HG03378 (cell line): ENCODE data around the gene ZNF385D.
"Not testable (repeated sequence)": the region's sequence is repeated elsewhere in the genome, so short reads cannot be mapped to it uniquely, and the experiment has no call there.

ENCODE experiments used
- ATAC-seq: cut with Tn5 transposase; IDR thresholded peaks from one replicate; pipeline ENCODE4 v1.9.1; 2021; ENCODE audit warnings: mild to moderate bottlenecking, moderate library complexity; ENCODE audit not compliant: unreplicated experiment

Gene ZNF385D

GRCh38 chr3:21524133-21524532, 226.9 kb downstream of the ZNF385D start:
- ATAC-seq = no peak

- no peak for ATAC-seq
These were observed 230.7 kb downstream of the ZNF385D start for GRCh38 chr3:21520106-21520963.

DNA sequence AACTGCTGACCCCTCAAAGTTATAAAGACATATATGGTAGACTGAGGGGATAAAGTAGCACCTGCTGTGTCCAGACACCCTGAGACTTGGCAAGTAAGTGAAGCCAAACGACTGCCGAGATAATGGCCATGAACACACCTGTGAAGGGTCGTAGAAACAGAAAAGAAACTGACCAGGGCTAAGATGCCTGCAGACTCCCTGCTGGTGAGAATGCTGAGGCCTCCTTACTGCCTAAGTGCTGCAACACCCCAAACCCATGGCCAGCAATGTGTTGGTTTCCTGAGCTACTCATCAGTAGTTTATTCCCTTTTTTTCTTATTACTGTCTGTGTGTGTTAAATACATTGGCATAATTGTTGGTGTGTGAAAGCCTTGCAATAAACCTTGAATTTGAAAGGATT, 233.8 kb downstream of the ZNF385D start:
- no peak for ATAC-seq

- ATAC-seq = no peak
These were observed 235.6 kb downstream of the ZNF385D start for GRCh38 chr3:21515417-21515816.

DNA sequence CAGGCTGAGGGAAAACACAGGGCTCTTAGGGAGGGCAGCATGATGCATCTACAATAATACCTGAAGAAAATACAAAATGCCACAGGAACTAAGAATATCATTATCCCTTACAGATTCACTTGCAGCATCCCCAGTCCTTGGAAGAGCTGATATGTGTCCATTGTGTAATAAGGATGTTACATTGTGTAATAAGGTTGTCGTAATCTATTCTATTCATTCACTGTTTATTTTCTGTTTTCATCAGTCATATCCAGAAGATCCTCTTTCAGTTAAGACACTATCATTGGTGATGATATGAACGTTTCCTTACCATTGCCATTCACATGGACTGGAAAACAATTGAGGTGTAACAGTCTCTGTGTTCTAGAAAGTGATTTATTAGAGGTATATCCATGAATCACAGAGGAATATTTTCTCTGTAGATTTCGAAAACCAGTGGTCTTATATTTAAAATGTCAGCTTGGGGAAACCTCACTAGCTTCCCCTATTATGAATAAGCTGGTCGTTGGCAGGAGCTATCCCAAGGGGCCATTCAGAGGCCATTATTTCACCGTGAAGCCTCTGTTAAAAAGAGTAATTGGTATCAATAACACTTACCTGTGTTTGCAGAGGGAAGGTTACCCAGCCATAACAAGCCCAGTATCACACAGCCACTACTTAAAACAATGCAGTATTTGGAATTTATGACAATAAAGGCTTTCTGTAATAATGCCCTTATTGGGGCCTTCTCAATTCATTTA, 241.1 kb downstream of the ZNF385D start:
- no peak for ATAC-seq

GRCh38 chr3:21508246-21508645, 242.8 kb downstream of the ZNF385D start:
- ATAC-seq = no peak

GRCh38 chr3:21505711-21506460, 245.1 kb downstream of the ZNF385D start:
- no peak for ATAC-seq

GRCh38 chr3:21502656-21503055, 248.4 kb downstream of the ZNF385D start:
- ATAC-seq = no peak

- no peak for ATAC-seq
These were observed 250.2 kb downstream of the ZNF385D start for GRCh38 chr3:21500834-21501233.

DNA sequence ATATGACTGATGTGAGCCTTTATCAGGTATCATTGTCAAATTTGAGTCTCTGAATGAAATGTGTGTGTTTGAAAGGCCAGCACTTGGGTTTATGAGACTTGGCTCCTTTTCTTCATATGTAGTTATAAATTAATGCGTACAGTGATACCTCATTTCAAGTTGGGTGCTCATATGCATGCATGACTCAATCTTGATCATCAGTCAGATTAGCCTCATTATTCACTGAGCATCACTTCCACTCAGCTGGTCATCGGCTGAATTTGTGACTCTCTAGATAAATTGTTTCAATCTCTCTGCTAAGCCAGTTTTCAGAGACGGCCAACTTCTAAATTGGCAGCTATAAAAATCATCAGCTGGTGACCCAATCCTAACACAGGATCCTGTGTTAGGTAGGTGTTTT, 260.3 kb downstream of the ZNF385D start:
- ATAC-seq = not testable (repeated sequence)

DNA sequence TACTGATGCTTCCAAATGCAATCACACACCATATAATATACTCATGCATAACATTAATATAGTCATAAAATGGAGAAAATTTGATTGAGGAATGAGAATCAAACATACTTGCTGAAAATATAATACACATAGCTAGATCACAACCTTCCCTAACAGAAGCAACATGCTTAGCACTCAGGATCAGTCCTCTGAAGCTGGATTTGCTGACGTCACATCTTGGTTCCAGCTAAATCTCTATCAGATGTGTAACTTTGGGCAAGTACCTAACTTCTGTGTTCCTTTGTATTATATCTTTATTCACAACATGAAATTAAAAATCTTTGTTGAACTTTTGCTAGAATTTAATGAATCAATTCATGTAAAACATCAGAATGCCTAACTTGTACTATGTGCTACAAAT, 263.5 kb downstream of the ZNF385D start:
- no peak for ATAC-seq

DNA sequence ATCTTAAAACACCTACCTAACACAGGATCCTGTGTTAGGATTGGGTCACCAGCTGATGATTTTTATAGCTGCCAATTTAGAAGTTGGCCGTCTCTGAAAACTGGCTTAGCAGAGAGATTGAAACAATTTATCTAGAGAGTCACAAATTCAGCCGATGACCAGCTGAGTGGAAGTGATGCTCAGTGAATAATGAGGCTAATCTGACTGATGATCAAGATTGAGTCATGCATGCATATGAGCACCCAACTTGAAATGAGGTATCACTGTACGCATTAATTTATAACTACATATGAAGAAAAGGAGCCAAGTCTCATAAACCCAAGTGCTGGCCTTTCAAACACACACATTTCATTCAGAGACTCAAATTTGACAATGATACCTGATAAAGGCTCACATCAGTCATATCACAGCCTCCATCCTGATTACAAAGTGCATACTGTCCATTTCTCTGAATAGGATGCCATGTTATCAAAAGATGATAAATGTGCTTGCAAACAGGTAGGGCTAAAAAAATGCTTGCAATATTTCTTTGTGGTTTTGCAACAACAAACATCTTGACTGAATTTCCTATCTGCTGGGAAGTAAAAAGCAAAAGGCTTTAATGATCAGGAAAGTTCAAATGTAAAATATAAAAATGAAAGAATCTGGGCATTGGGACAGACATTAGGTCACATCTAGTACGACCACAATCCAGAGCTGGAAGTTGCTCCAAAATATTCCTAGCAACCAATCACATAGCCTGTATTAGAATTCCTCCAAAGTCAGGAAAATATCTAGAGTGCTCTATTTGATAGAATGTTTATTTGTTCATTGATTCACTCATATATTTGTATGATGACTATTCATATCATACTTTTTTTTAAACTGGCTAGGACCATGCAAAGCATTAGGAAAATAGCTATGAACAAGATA, 264.7 kb downstream of the ZNF385D start:
- ATAC-seq = not testable (repeated sequence)

- ATAC-seq = peak; percentile 16
These were observed 266.2 kb downstream of the ZNF385D start for GRCh38 chr3:21484828-21485144.

DNA sequence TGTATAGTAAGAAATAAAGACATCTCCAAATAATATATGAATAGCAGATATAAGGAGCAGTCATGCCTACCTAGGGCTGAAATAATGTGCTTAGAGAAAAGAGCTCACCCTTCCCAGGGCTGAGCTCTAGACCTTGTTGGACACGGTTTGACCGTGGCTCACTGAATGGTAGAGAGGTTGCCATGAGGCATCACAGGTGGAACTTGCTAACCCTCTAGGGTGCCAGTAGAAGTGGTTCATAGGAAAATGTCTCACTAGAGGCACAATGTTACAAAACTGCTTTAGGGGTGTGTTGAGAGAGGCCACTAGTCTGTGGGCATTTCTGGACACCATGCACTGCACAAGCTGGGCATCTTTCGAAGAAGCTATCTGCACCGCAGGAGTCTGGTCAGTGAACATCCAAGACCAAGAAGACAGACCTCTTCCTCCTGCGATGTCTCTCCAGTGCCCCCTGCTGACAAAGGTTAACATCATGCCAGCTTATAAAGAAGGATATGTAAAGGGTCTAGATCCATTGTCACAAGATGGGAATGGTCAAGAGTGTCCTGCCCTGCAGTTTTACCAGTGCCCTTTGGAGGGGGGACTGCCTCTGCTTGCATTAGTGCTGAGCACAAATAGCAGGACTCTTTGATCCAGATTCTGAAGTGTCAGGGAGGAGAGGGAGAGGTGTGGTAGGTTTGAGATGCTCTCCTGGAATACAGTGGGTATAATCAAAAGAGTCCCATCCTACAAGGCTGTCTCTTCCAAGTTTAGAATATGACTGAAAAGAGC, 266.8 kb downstream of the ZNF385D start:
- ATAC-seq = peak; percentile 64

- no peak for ATAC-seq
These were observed 269.0 kb downstream of the ZNF385D start for GRCh38 chr3:21481991-21482390.

DNA sequence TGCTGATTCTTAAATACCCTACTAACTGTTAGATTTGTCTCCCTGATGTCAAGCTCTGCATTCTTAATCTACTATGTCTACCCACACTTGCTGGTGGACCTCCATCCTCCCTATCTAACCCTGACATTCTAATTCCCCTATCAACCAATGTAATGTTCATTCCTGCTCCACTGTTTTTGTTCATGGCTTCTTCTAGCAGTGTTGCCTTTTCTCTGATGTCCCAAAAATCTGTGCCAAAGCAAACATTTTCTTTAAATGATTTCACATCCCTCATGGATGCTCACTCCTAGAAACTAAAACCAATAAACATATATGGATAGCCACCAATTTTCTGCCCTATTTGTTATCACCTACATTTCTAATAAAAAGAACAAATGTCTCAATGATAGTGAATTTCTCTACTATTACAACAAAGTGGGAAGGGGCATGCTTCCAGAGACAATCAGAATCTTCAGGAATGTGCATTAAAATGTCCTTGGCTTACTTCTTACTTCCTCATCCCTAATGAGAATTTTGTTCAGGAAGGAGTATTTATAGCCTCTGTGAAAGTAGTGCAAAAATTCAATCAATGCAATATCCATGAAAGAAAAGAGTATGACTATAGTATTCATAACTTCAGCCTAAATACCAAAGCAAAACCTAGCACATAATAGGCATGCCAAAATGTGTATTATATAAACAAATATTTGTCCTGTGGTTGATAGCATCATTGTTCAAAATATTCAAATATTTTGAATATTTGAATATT, 273.3 kb downstream of the ZNF385D start:
- ATAC-seq = no peak

DNA sequence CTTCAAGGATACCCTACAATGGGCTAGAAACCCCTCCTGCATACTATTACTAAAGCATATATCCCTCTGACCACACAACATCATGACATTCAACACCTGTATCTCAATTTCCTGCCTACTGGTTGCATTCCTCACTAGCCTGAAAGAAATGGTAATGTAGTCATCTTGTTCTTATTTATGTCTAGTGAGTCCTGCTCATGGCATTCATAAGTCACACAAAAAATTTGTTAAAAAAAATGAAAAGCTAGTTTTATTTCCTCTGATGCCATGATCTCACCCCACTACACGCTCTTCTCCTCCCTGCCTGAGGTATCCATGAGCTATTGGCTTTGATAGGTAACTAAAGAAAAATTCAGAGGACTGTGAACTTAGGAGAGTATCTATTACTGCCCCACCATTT, 284.5 kb downstream of the ZNF385D start:
- no peak for ATAC-seq

DNA sequence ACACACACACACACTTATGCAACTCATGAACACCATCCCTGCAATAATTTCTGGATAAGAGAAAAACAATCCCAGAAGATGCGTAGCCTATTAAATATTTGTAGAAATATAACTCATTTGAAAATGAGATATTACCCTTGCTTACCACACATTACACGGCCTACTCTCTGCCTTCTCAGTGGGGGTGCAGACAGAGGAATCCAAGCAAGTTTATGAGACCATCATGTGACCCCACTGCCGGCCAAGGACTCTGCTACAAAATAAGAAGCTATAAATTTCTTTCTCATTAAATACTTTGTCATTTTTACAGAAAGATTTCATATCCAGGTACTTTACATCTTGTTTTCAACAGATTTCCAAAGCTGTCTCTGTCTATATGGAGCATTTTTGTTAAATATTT, 286.3 kb downstream of the ZNF385D start:
- no peak for ATAC-seq

DNA sequence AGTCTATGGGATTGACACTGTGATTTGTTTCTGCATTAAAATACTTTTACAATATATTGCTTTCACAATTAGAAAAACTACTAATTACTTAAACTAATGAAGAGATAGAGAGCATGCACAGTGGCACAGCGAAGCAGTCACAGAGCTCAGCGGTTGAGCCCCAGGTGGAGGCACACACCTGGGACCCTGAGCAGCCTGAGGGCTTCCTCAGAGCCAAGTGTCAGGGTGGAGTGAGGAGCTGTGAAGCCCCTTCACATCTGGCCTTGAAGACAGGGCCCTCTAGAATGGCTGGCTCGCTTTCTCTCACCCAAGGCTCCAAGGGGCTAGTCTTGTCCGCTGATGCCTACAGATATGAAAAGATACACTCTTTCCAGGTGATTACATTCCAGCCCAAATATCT, 287.7 kb downstream of the ZNF385D start:
- ATAC-seq = no peak
